K562 (cell line): ENCODE results near the gene ZBTB22. TPM values are rescaled to one million over a fixed set of nuclear protein-coding genes. Genes with fewer than 3 reads are reported as not detected.

ENCODE experiments used
- ATAC-seq: fragments of 200-7000 bp; cut with Tn5 transposase; 3 replicates; pipeline ENCODE4 v1.9.1; 2020; ENCODE audit warnings: moderate library complexity
- BruUV-seq: library from RNA; stranded (reverse); fragments of 400-500 nt; replicated peaks from 2 replicates; lab custom pipeline; 2021; lab: Mats Ljungman, UMichigan
- CTCF ChIA-PET: fragments of 300-600 bp; formaldehyde crosslinking; extraction: SDS; loops from one replicate; lab custom pipeline; 2021; ENCODE audit warnings: low intra/inter-chr PET ratio; lab: Yijun Ruan, JAX
- POLR2A ChIA-PET: fragments of 300-600, 350-650 bp; sonication (Branson Sonifier 250); formaldehyde crosslinking; extraction: SDS; loops from one replicate; lab custom pipeline; 2021; ENCODE audit warnings: antibody characterized with exemption, inconsistent platforms; lab: Yijun Ruan, JAX
- DNase-seq, 4 experiments: peaks; one replicate each; pipeline versions ENCODE4 v3.0.0 to v3.0.0-alpha.2; 2011 to 2018; ENCODE audit warnings: low spot score in 3 of 4, mixed read lengths in 3 of 4; ENCODE audit errors: extremely low read depth in 1 of 4
- FAIRE-seq: peaks from 2 replicates; lab custom pipeline; 2011; peaks lifted over from hg19 to GRCh38; lab: Jason Lieb, UNC
- H2AFZ ChIP-seq: 2 replicates; pipeline ENCODE4 v1.6.0; 2011; ENCODE audit warnings: low read depth, low read length, control low read depth, inconsistent platforms
- H3K27ac ChIP-seq: fragments of 200-600 bp; 3 replicates; pipeline ENCODE4 v1.8.0; 2011; ENCODE audit warnings: low read depth, mild to moderate bottlenecking, control low read depth, inconsistent platforms, low read length, moderate library complexity, mixed read lengths; ENCODE audit errors: extremely low read depth
- H3K27me3 ChIP-seq, 2 experiments: fragments of 300-600 bp in 1 of 2; 2 replicates in 1 of 2; 3 replicates in 1 of 2; pipeline versions ENCODE4 v1.6.0 to v1.8.0; 2011; ENCODE audit warnings: inconsistent platforms in 2 of 2, low read length in 2 of 2, mild to moderate bottlenecking in 1 of 2, mixed read lengths in 1 of 2, moderate library complexity in 1 of 2; ENCODE audit not compliant: control insufficient read depth in 2 of 2, insufficient read depth in 2 of 2
- H3K36me3 ChIP-seq: fragments of 300-600 bp; 3 replicates; pipeline ENCODE4 v1.8.0; 2011; ENCODE audit warnings: mild to moderate bottlenecking, low read length, inconsistent platforms; ENCODE audit not compliant: control insufficient read depth, insufficient read depth
- H3K4me1 ChIP-seq, 2 experiments: fragments of 200-600 bp in 1 of 2; replicated peaks in 1 of 2; 2 replicates in 1 of 2; 3 replicates in 1 of 2; pipeline versions ENCODE4 v1.5.1 to v1.8.0; 2011; ENCODE audit warnings: inconsistent platforms in 2 of 2, low read length in 2 of 2, mild to moderate bottlenecking in 1 of 2, mixed read lengths in 1 of 2, moderate library complexity in 1 of 2; ENCODE audit not compliant: control insufficient read depth in 2 of 2, insufficient read depth in 2 of 2
- H3K4me2 ChIP-seq: 2 replicates; pipeline ENCODE4 v1.6.1; 2011; ENCODE audit warnings: low read length, control low read depth, inconsistent platforms, mixed read lengths; ENCODE audit not compliant: insufficient read depth
- H3K4me3 ChIP-seq: fragments of 200-600 bp; sonication (generic), shearing (Covaris generic); 2 replicates; pipeline ENCODE4 v1.5.1; 2016; ENCODE audit warnings: control low read depth, inconsistent platforms
- H3K79me2 ChIP-seq: fragments of 200-600 bp; 3 replicates; pipeline ENCODE4 v1.8.0; 2011; ENCODE audit warnings: low read length, inconsistent platforms; ENCODE audit not compliant: control insufficient read depth, insufficient read depth
- H3K9ac ChIP-seq, 2 experiments: 2 replicates each; pipeline versions ENCODE4 v1.6.0 to v1.6.1; 2011; ENCODE audit warnings: low read depth in 2 of 2, low read length in 2 of 2, control low read depth in 1 of 2, inconsistent platforms in 1 of 2, mild to moderate bottlenecking in 1 of 2, mixed read lengths in 1 of 2; ENCODE audit not compliant: insufficient read depth in 1 of 2
- H3K9me1 ChIP-seq: one replicate; pipeline ENCODE4 v1.6.0; 2011; ENCODE audit warnings: inconsistent platforms, mild to moderate bottlenecking, low read length, moderate library complexity; ENCODE audit not compliant: control insufficient read depth, insufficient read depth
- H3K9me3 ChIP-seq: replicated peaks from 2 replicates; pipeline ENCODE4 v1.5.1; 2011; ENCODE audit warnings: low read depth, low read length, inconsistent platforms; ENCODE audit not compliant: control insufficient read depth, insufficient read depth
- H4K20me1 ChIP-seq: replicated peaks from 2 replicates; pipeline ENCODE4 v1.6.1; 2011; ENCODE audit warnings: low read length, inconsistent platforms, mixed read lengths; ENCODE audit not compliant: control insufficient read depth, insufficient read depth
- ATF7 ChIP-seq: fragments of 450-650 bp; IDR thresholded peaks from 2 replicates; pipeline ENCODE4 v1.7.1; 2014; ENCODE audit warnings: mild to moderate bottlenecking, moderate library complexity
- EGR1 ChIP-seq: fragments of 450-650 bp; conservative IDR thresholded peaks from 2 replicates; pipeline ENCODE4 v1.6.1; 2017; ENCODE audit warnings: mild to moderate bottlenecking
- KLF10 ChIP-seq: fragments of 250-450 bp; sonication (Bioruptor Pico); IDR thresholded peaks from 2 replicates; pipeline ENCODE4 v1.6.1; 2021; ENCODE audit warnings: matching md5 sums
- PRDM10 ChIP-seq: fragments of 450-650 bp; IDR thresholded peaks from 2 replicates; pipeline ENCODE4 v1.6.1; 2018; ENCODE audit not compliant: partially characterized antibody
- TFAP4 ChIP-seq: sonication (generic); formaldehyde crosslinking; IDR thresholded peaks from 2 replicates; pipeline ENCODE4 v1.8.0; 2022; ENCODE audit warnings: missing genetic modification reagents, mild to moderate bottlenecking, moderate library complexity, borderline replicate concordance
- WGBS: fragments of 100-300 bp; shearing (Covaris generic); methylation state at CpG from one replicate; pipeline ENCODE4 v1.1.6; 2016; ENCODE audit warnings: low coverage, mixed read lengths; ENCODE audit not compliant: insufficient coverage; ENCODE audit errors: missing lambda C conversion rate; 5-methylcytosine and 5-hydroxymethylcytosine counted together
- in situ Hi-C: fragments of 300-500 bp; cut with MboI; formaldehyde crosslinking; loops from 4 replicates; pipeline ENCODE4 v1.15.0; 2018; ENCODE audit warnings: inconsistent platforms, mixed read lengths
- intact Hi-C: fragments of 100-400 bp; cut with micrococcal nuclease; formaldehyde crosslinking; loops from 2 replicates; pipeline ENCODE4 v1.14.2; 2022
- polyA plus RNA-seq, 8 experiments: library from polyadenylated mRNA; depleted of rRNA in 4 of 8; stranded (reverse) in 5 of 8; unstranded in 3 of 8; fragments of >200 nt; fragmentation: Nextera tagmentation in 2 of 8; fragmentation: Illumina TruSeq in 1 of 8; extraction: Ambion mirVana in 2 of 8; extraction: Trizol in 1 of 8; gene quantifications; 2 replicates each; pipeline versions ENCODE4 v1.2.1 to v1.2.3, GENCODE V29; 2011 to 2014; ENCODE audit warnings: inconsistent platforms in 1 of 8, missing spikeins in 1 of 8
- total RNA-seq, 7 experiments: library from RNA; depleted of rRNA in 6 of 7; stranded (reverse); fragments of >200 nt in 6 of 7; fragmentation: Illumina TruSeq in 2 of 7; extraction: Trizol in 2 of 7; gene quantifications; 2 replicates each; pipeline versions ENCODE4 v1.2.1 to v1.2.3, GENCODE V29; 2011 to 2021; ENCODE audit warnings: low replicate concordance in 1 of 7

ZBTB22 gene
- total and polyA plus RNA-seq, 9 of the 15 experiments (the other 6 are each of a cell fraction or from before 2014, with no cell fraction given), result 0.21 to 11.9 (median 7.1) TPM

DNA sequence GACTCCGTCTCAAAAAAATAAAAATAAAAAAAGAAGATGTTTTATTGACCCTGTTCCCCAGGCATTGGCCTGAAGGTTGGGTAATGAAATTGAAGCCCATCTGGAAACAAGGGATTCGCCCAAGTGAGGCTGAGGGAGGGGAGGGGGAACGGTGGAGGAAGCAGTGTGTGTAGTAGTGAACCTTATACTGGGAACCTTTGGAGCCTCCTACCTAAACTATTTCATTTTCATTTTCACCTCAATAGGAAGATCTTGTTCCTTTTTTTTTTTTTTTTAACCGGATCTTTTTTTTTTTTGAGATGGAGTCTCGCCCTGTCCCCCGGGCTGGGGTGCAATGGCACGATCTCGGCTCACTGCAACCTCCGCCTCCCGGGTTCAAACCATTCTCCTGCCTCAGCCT lies 13.2 kb upstream of the ZBTB22 start:
- H3K4me3 ChIP-seq, result no peak overlapping the region
- no peak overlapping the region for H2AFZ ChIP-seq
- H3K9me1 ChIP-seq, result no peaks in the 10 kb centered on the region
- intact Hi-C loops, result no loop called here
- no peaks in the 10 kb centered on the region for H3K27me3 ChIP-seq
- H3K4me2 ChIP-seq, result no peak overlapping the region
- no peak overlapping the region for H3K9ac ChIP-seq
- no peaks in the 10 kb centered on the region; a peak in 2 of 5 replicates for H3K4me1 ChIP-seq
- no peaks in the 10 kb centered on the region for H3K36me3 ChIP-seq
- no TSS peak for BruUV-seq
- in situ Hi-C loops, result no loop called here
- no peaks in the 10 kb centered on the region for H3K9me3 ChIP-seq
- H3K27ac ChIP-seq, result no peak overlapping the region
- TF ChIP-seq PRDM10 (peak; percentile 95), EGR1 (no peak), ATF7 (no peak), TFAP4 (CRISPR knock-in tag) (no peak), KLF10 (CRISPR knock-in tag) (no peak)
- ATAC-seq (no peak), FAIRE-seq (no peak), DNase-seq (no peak)
- H4K20me1 ChIP-seq, result no peaks in the 10 kb centered on the region
- ChIA-PET CTCF (no interaction called here), POLR2A (no interaction called here)
- 71% methylated on average over 6 of the region's 10 CpGs for whole genome bisulfite sequencing
- no peaks in the 10 kb centered on the region for H3K79me2 ChIP-seq
